Common myeloid progenitor, CD34-positive (primary cell): ENCODE results near the gene ZNF638.

Experiments
- CTCF ChIA-PET: fragments of 350-600 bp; sonication (Branson Sonifier 250); formaldehyde crosslinking; loops from one replicate; lab custom pipeline; 2021; ENCODE audit warnings: antibody characterized with exemption; lab: Charles Lee
- POLR2A ChIA-PET: fragments of 350-600 bp; sonication (Branson Sonifier 250); formaldehyde crosslinking; loops from one replicate; lab custom pipeline; 2021; ENCODE audit warnings: antibody characterized with exemption; lab: Charles Lee
- DNase-seq, 3 donors: peaks; one replicate each; pipeline versions ENCODE4 v3.0.0 to v3.0.0-alpha.2; 2013
- H3K27ac ChIP-seq, 2 experiments: 1 replicate in 1 of 2; 2 replicates in 1 of 2; pipeline ENCODE4 v1.7.0; 2013; ENCODE audit warnings: inconsistent platforms in 2 of 2, low read length in 2 of 2, mild to moderate bottlenecking in 2 of 2, low read depth in 1 of 2, moderate library complexity in 1 of 2; ENCODE audit not compliant: severe bottlenecking in 2 of 2, insufficient read depth in 1 of 2, poor library complexity in 1 of 2
- H3K27me3 ChIP-seq, 5 experiments: replicated peaks in 2 of 5; 1 replicate in 3 of 5; 2 replicates in 2 of 5; pipeline versions ENCODE4 v1.6.1 to v1.7.0; 2013; ENCODE audit warnings: low read length in 4 of 5, mild to moderate bottlenecking in 2 of 5, moderate library complexity in 2 of 5, inconsistent platforms in 1 of 5; ENCODE audit not compliant: insufficient read depth in 5 of 5, control insufficient read depth in 4 of 5
- H3K36me3 ChIP-seq, 4 experiments: 1 replicate in 2 of 4; 2 replicates in 2 of 4; pipeline versions ENCODE4 v1.6.1 to v1.7.0; 2013; ENCODE audit warnings: low read length in 3 of 4, control low read depth in 1 of 4, mild to moderate bottlenecking in 1 of 4; ENCODE audit not compliant: control insufficient read depth in 4 of 4, insufficient read depth in 4 of 4
- H3K4me1 ChIP-seq, 4 experiments: 1 replicate in 3 of 4; 2 replicates in 1 of 4; pipeline versions ENCODE4 v1.6.1 to v1.7.1; 2013; ENCODE audit warnings: low read length in 3 of 4, mild to moderate bottlenecking in 3 of 4, control low read depth in 1 of 4, inconsistent platforms in 1 of 4, moderate library complexity in 1 of 4; ENCODE audit not compliant: control insufficient read depth in 4 of 4, insufficient read depth in 4 of 4; ENCODE audit errors: control extremely low read depth in 1 of 4
- H3K4me3 ChIP-seq, 7 experiments: 1 replicate in 4 of 7; 2 replicates in 3 of 7; pipeline versions ENCODE4 v1.5.1 to v1.7.0; 2013; ENCODE audit warnings: mild to moderate bottlenecking in 7 of 7, low read length in 6 of 7, moderate library complexity in 6 of 7, inconsistent platforms in 2 of 7, low read depth in 2 of 7, control low read depth in 1 of 7; ENCODE audit not compliant: insufficient read depth in 4 of 7, control insufficient read depth in 1 of 7; ENCODE audit errors: extremely low read depth in 1 of 7
- H3K9me3 ChIP-seq, 5 experiments: 1 replicate in 4 of 5; 2 replicates in 1 of 5; pipeline versions ENCODE4 v1.6.1 to v1.7.1; 2013; ENCODE audit warnings: low read length in 4 of 5, mild to moderate bottlenecking in 2 of 5, inconsistent platforms in 1 of 5, low read depth in 1 of 5, moderate library complexity in 1 of 5; ENCODE audit not compliant: control insufficient read depth in 4 of 5, insufficient read depth in 2 of 5; ENCODE audit errors: control extremely low read depth in 1 of 5
- WGBS: methylation state at CpG from one replicate; pipeline ENCODE4 v1.1.5; 2013; ENCODE audit not compliant: insufficient coverage; 5-methylcytosine and 5-hydroxymethylcytosine counted together

The ZNF638 gene

GRCh38 chr2:71361631-71362030, 30.0 kb downstream of the ZNF638 start:
- Histone ChIP-seq H3K27me3 (no peaks in the 10 kb centered on the region), H3K36me3 (peaks cover 37 to 89% (median 59%) of the 10 kb centered on the region in 4 experiments), H3K27ac (no peak overlapping the region), H3K4me3 (no peak overlapping the region), H3K4me1 (no peaks in the 10 kb centered on the region), H3K9me3 (no peaks in the 10 kb centered on the region)
- no CpG with 5 or more reads among the region's 3 CpGs for WGBS
- DNase-seq = no peak
- ChIA-PET CTCF (interaction anchor here (0.9 kb wide), 2 partner anchors 8 to 16 kb away, joined by 3 read pairs; no protein-coding TSS in a partner anchor), POLR2A (no interaction called here)

- H3K4me1 ChIP-seq = no peaks in the 10 kb centered on the region
- H3K36me3 ChIP-seq = peaks cover 31 to 81% (median 58%) of the 10 kb centered on the region in 4 experiments
- no peaks in the 10 kb centered on the region for H3K27me3 ChIP-seq
- no peak for DNase-seq
- ChIA-PET POLR2A (no interaction called here), CTCF (no interaction called here)
- H3K4me3 ChIP-seq = no peak overlapping the region
- no peaks in the 10 kb centered on the region for H3K9me3 ChIP-seq
- no peak overlapping the region for H3K27ac ChIP-seq
- 40% methylated on average over 1 of the region's 2 CpGs for whole genome bisulfite sequencing
Observed at GRCh38 chr2:71362447-71362846, 30.9 kb downstream of the ZNF638 start.

GRCh38 chr2:71370015-71370414, 38.4 kb downstream of the ZNF638 start:
- ChIA-PET CTCF (interaction anchor here (0.9 to 1.4 kb wide), 2 partner anchors 9 to 16 kb away, joined by 3 to 5 read pairs; no protein-coding TSS in a partner anchor), POLR2A (no interaction called here)
- Histone ChIP-seq H3K9me3 (no peaks in the 10 kb centered on the region), H3K27ac (no peak overlapping the region), H3K4me3 (no peak overlapping the region), H3K36me3 (peaks cover 19 to 75% (median 46%) of the 10 kb centered on the region in 4 experiments), H3K4me1 (no peaks in the 10 kb centered on the region), H3K27me3 (no peaks in the 10 kb centered on the region)
- no peak for DNase-seq
- WGBS = no CpG with 5 or more reads among the region's 2 CpGs

- H3K4me1 ChIP-seq = no peaks in the 10 kb centered on the region
- no peaks in the 10 kb centered on the region for H3K27me3 ChIP-seq
- no peak overlapping the region for H3K27ac ChIP-seq
- no peak overlapping the region for H3K4me3 ChIP-seq
- ChIA-PET CTCF (no interaction called here), POLR2A (no interaction called here)
- no peaks in the 10 kb centered on the region for H3K9me3 ChIP-seq
- WGBS = 100% methylated on average over 1 of the region's 1 CpG
- no peak for DNase-seq
- H3K36me3 ChIP-seq = peaks cover 19 to 76% (median 47%) of the 10 kb centered on the region in 4 experiments
Observed at GRCh38 chr2:71372042-71372441, 40.5 kb downstream of the ZNF638 start.

- Histone ChIP-seq H3K36me3 (peaks cover 20 to 77% (median 49%) of the 10 kb centered on the region in 4 experiments), H3K4me3 (no peak overlapping the region), H3K9me3 (no peaks in the 10 kb centered on the region), H3K27me3 (no peaks in the 10 kb centered on the region), H3K4me1 (peaks cover 0 to 1% (median 0%) of the 10 kb centered on the region in 4 experiments), H3K27ac (no peak overlapping the region)
- WGBS = 89% methylated on average over 3 of the region's 4 CpGs
- ChIA-PET POLR2A (no interaction called here), CTCF (no interaction called here)
- no peak for DNase-seq
Observed at GRCh38 chr2:71379086-71379485, 47.5 kb downstream of the ZNF638 start.

GRCh38 chr2:71380665-71381064, 49.1 kb downstream of the ZNF638 start:
- no peaks in the 10 kb centered on the region for H3K27me3 ChIP-seq
- WGBS = no CpG with 5 or more reads among the region's 3 CpGs
- peaks cover 0 to 1% (median 0%) of the 10 kb centered on the region in 4 experiments for H3K4me1 ChIP-seq
- no peak overlapping the region for H3K27ac ChIP-seq
- peaks cover 25 to 76% (median 48%) of the 10 kb centered on the region in 4 experiments for H3K36me3 ChIP-seq
- no peaks in the 10 kb centered on the region for H3K9me3 ChIP-seq
- DNase-seq = no peak
- CTCF ChIA-PET = no interaction called here
- POLR2A ChIA-PET = no interaction called here
- no peak overlapping the region for H3K4me3 ChIP-seq

- ChIA-PET CTCF (interaction anchor here (0.6 kb wide), 1 partner anchor 1836 kb away, joined by 3 read pairs; no protein-coding TSS in a partner anchor), POLR2A (no interaction called here)
- WGBS = no CpG with 5 or more reads among the region's 1 CpG
- H3K27me3 ChIP-seq = no peaks in the 10 kb centered on the region
- peaks cover 0 to 5% (median 3%) of the 10 kb centered on the region in 5 experiments for H3K9me3 ChIP-seq
- no peak for DNase-seq
- no peak overlapping the region for H3K27ac ChIP-seq
- no peaks in the 10 kb centered on the region for H3K4me1 ChIP-seq
- peaks cover 33 to 85% (median 58%) of the 10 kb centered on the region in 4 experiments for H3K36me3 ChIP-seq
- H3K4me3 ChIP-seq = no peak overlapping the region
Observed at GRCh38 chr2:71385012-71385411, 53.4 kb downstream of the ZNF638 start.
